Trophoblast cell (in vitro differentiated cells and primary cell): ENCODE measurements around the gene NRP2.
A peak's percentile ranks its signal among the peaks of the same experiment; 100 is the strongest.

Experiments used
- DNase-seq, 2 donors: peaks; one replicate each; pipeline ENCODE4 v3.0.0-alpha.2; 2016
- H2AFZ ChIP-seq: 2 replicates; pipeline ENCODE4 v1.6.1; 2013; ENCODE audit warnings: low read length, moderate library complexity, mild to moderate bottlenecking; ENCODE audit not compliant: insufficient read depth, poor library complexity
- H2AK5ac ChIP-seq: 2 replicates; pipeline ENCODE4 v1.6.1; 2013; ENCODE audit warnings: mild to moderate bottlenecking, low read length
- H2BK120ac ChIP-seq: 2 replicates; pipeline ENCODE4 v1.6.1; 2013; ENCODE audit warnings: low read length, mild to moderate bottlenecking, moderate library complexity; ENCODE audit not compliant: insufficient read depth, poor library complexity
- H2BK12ac ChIP-seq: 2 replicates; pipeline ENCODE4 v1.6.1; 2013; ENCODE audit warnings: mild to moderate bottlenecking, low read length, moderate library complexity
- H2BK5ac ChIP-seq: 2 replicates; pipeline ENCODE4 v1.6.1; 2013; ENCODE audit warnings: low read length, low read depth, moderate library complexity, mild to moderate bottlenecking; ENCODE audit not compliant: poor library complexity
- H3K14ac ChIP-seq: 2 replicates; pipeline ENCODE4 v1.6.1; 2013; ENCODE audit warnings: mild to moderate bottlenecking, low read length
- H3K18ac ChIP-seq: 2 replicates; pipeline ENCODE4 v1.6.1; 2013; ENCODE audit warnings: mild to moderate bottlenecking, low read length
- H3K23ac ChIP-seq: 2 replicates; pipeline ENCODE4 v1.6.1; 2013; ENCODE audit warnings: low read length
- H3K27ac ChIP-seq: 2 replicates; pipeline ENCODE4 v1.5.1; 2013; ENCODE audit warnings: low read depth, mild to moderate bottlenecking, inconsistent platforms, low read length, moderate library complexity
- H3K27me3 ChIP-seq: 2 replicates; pipeline ENCODE4 v1.6.1; 2013; ENCODE audit warnings: inconsistent platforms, mild to moderate bottlenecking, low read length, moderate library complexity; ENCODE audit not compliant: insufficient read depth
- H3K36me3 ChIP-seq, 2 experiments: 1 replicate in 1 of 2; 2 replicates in 1 of 2; pipeline ENCODE4 v1.6.1; 2013; ENCODE audit warnings: low read length in 2 of 2, mild to moderate bottlenecking in 2 of 2, moderate library complexity in 1 of 2; ENCODE audit not compliant: insufficient read depth in 2 of 2, control insufficient read depth in 1 of 2
- H3K4ac ChIP-seq: 2 replicates; pipeline ENCODE4 v1.6.1; 2013; ENCODE audit warnings: low read depth, mild to moderate bottlenecking, low read length, moderate library complexity
- H3K4me1 ChIP-seq, 2 experiments: 1 replicate in 1 of 2; 2 replicates in 1 of 2; pipeline ENCODE4 v1.6.1; 2013; ENCODE audit warnings: low read length in 2 of 2, mild to moderate bottlenecking in 2 of 2, moderate library complexity in 1 of 2; ENCODE audit not compliant: insufficient read depth in 2 of 2, control insufficient read depth in 1 of 2
- H3K4me2 ChIP-seq: 2 replicates; pipeline ENCODE4 v1.6.1; 2013; ENCODE audit warnings: inconsistent platforms, mild to moderate bottlenecking, low read length, moderate library complexity
- H3K4me3 ChIP-seq: 2 replicates; pipeline ENCODE4 v1.5.1; 2013; ENCODE audit warnings: mild to moderate bottlenecking, low read depth, low read length, inconsistent platforms
- H3K79me1 ChIP-seq: one replicate; pipeline ENCODE4 v1.6.1; 2013; ENCODE audit warnings: low read length
- H3K79me2 ChIP-seq: 2 replicates; pipeline ENCODE4 v1.6.1; 2013; ENCODE audit warnings: low read length, mild to moderate bottlenecking; ENCODE audit not compliant: control insufficient read depth, insufficient read depth, poor library complexity
- H3K9ac ChIP-seq: 2 replicates; pipeline ENCODE4 v1.6.1; 2013; ENCODE audit warnings: mild to moderate bottlenecking, low read length
- H3K9me3 ChIP-seq: 2 replicates; pipeline ENCODE4 v1.6.1; 2013; ENCODE audit warnings: low read depth, mild to moderate bottlenecking, control low read depth, inconsistent platforms, low read length; ENCODE audit not compliant: insufficient read depth
- H4K12ac ChIP-seq: 2 replicates; pipeline ENCODE4 v1.6.1; 2013; ENCODE audit warnings: low read depth, mild to moderate bottlenecking, low read length, moderate library complexity
- H4K8ac ChIP-seq: 2 replicates; pipeline ENCODE4 v1.6.1; 2013; ENCODE audit warnings: low read depth, mild to moderate bottlenecking, low read length, moderate library complexity
- H4K91ac ChIP-seq: one replicate; pipeline ENCODE4 v1.6.1; 2013; ENCODE audit warnings: low read depth, mild to moderate bottlenecking, low read length, moderate library complexity
- WGBS: extraction: QIAGEN DNeasy Blood & Tissue Kit; methylation state at CpG from one replicate; pipeline ENCODE4 v1.1.7; 2013; ENCODE audit warnings: missing lambda C conversion rate; ENCODE audit not compliant: insufficient read length, insufficient coverage; ENCODE audit errors: extremely low coverage; 5-methylcytosine and 5-hydroxymethylcytosine counted together

The NRP2 gene

GRCh38 chr2:205665791-205666190 lies 16.5 kb upstream of the NRP2 start:
- peaks cover 2% of the 10 kb centered on the region for H3K9me3 ChIP-seq
- H3K79me2 ChIP-seq: no peaks in the 10 kb centered on the region
- H4K8ac ChIP-seq: no peak overlapping the region
- H4K91ac ChIP-seq: no peak overlapping the region
- peaks cover 9% of the 10 kb centered on the region for H3K79me1 ChIP-seq
- no peak overlapping the region for H2BK12ac ChIP-seq
- H3K9ac ChIP-seq: no peak overlapping the region
- no peak overlapping the region for H3K23ac ChIP-seq
- WGBS: no CpG with 5 or more reads among the region's 2 CpGs
- H2AK5ac ChIP-seq: no peak overlapping the region
- H3K27ac ChIP-seq: peak overlapping the region; percentile 80
- H3K27me3 ChIP-seq: no peaks in the 10 kb centered on the region
- no peak overlapping the region for H3K18ac ChIP-seq
- no peak overlapping the region for H3K4ac ChIP-seq
- peak overlapping the region; percentile 20 for H3K4me2 ChIP-seq
- H3K4me1 ChIP-seq: peaks cover 9 to 11% of the 10 kb centered on the region in 2 experiments
- H4K12ac ChIP-seq: no peak overlapping the region
- H2BK5ac ChIP-seq: peak overlapping the region; percentile 9
- H3K36me3 ChIP-seq: no peaks in the 10 kb centered on the region
- H2BK120ac ChIP-seq: no peak overlapping the region
- H2AFZ ChIP-seq: no peak overlapping the region
- peak; percentile 61 to 86 for DNase-seq
- no peak overlapping the region for H3K4me3 ChIP-seq
- H3K14ac ChIP-seq: no peak overlapping the region

GRCh38 chr2:205670292-205670691 lies 12.0 kb upstream of the NRP2 start:
- H3K79me2 ChIP-seq: no peaks in the 10 kb centered on the region
- H2BK120ac ChIP-seq: no peak overlapping the region
- peaks cover 6% of the 10 kb centered on the region for H3K79me1 ChIP-seq
- no peak overlapping the region for H3K27ac ChIP-seq
- no peak overlapping the region for H4K12ac ChIP-seq
- DNase-seq: no peak
- no peaks in the 10 kb centered on the region for H3K9me3 ChIP-seq
- H2AK5ac ChIP-seq: peak overlapping the region; percentile 41
- H2AFZ ChIP-seq: no peak overlapping the region
- peaks cover 5 to 8% of the 10 kb centered on the region in 2 experiments for H3K4me1 ChIP-seq
- H4K8ac ChIP-seq: peak overlapping the region; percentile 67
- no peak overlapping the region for H3K4me3 ChIP-seq
- no peak overlapping the region for H3K4ac ChIP-seq
- H2BK5ac ChIP-seq: peak overlapping the region; percentile 46
- H4K91ac ChIP-seq: peak overlapping the region; percentile 57
- H3K18ac ChIP-seq: no peak overlapping the region
- H3K9ac ChIP-seq: no peak overlapping the region
- H3K4me2 ChIP-seq: no peak overlapping the region
- WGBS: no CpG with 5 or more reads among the region's 2 CpGs
- H3K14ac ChIP-seq: peak overlapping the region; percentile 40
- peak overlapping the region; percentile 88 for H2BK12ac ChIP-seq
- no peaks in the 10 kb centered on the region for H3K36me3 ChIP-seq
- no peak overlapping the region for H3K23ac ChIP-seq
- H3K27me3 ChIP-seq: no peaks in the 10 kb centered on the region

- Histone ChIP-seq H3K23ac (no peak overlapping the region), H4K91ac (no peak overlapping the region), H2AK5ac (no peak overlapping the region), H3K9me3 (no peaks in the 10 kb centered on the region), H3K27me3 (no peaks in the 10 kb centered on the region), H3K4me2 (no peak overlapping the region), H2BK5ac (no peak overlapping the region), H3K79me1 (peaks cover 5% of the 10 kb centered on the region), H2BK12ac (no peak overlapping the region), H2AFZ (no peak overlapping the region), H3K18ac (no peak overlapping the region), H3K14ac (no peak overlapping the region), H3K79me2 (no peaks in the 10 kb centered on the region), H4K8ac (no peak overlapping the region), H3K27ac (no peak overlapping the region), H3K4me1 (peaks cover 4 to 7% of the 10 kb centered on the region in 2 experiments), H3K36me3 (no peaks in the 10 kb centered on the region), H3K4ac (no peak overlapping the region), H3K4me3 (no peak overlapping the region), H3K9ac (no peak overlapping the region), H4K12ac (no peak overlapping the region), H2BK120ac (no peak overlapping the region)
- no peak for DNase-seq
- WGBS: no CpG with 5 or more reads among the region's 1 CpG
Measured at GRCh38 chr2:205673312-205673711, 9.0 kb upstream of the NRP2 start.

- no CpG with 5 or more reads among the region's 7 CpGs for WGBS
- no peak overlapping the region for H2BK120ac ChIP-seq
- no peaks in the 10 kb centered on the region for H3K36me3 ChIP-seq
- no peak overlapping the region for H3K4me2 ChIP-seq
- H2BK12ac ChIP-seq: peak overlapping the region; percentile 58
- no peaks in the 10 kb centered on the region for H3K27me3 ChIP-seq
- no peak overlapping the region for H2AFZ ChIP-seq
- no peak overlapping the region for H3K23ac ChIP-seq
- H3K79me2 ChIP-seq: no peaks in the 10 kb centered on the region
- H4K91ac ChIP-seq: no peak overlapping the region
- no peak overlapping the region for H3K14ac ChIP-seq
- no peak overlapping the region for H2BK5ac ChIP-seq
- H3K4me1 ChIP-seq: peaks cover 9 to 17% of the 10 kb centered on the region in 2 experiments
- no peak overlapping the region for H4K8ac ChIP-seq
- H4K12ac ChIP-seq: no peak overlapping the region
- peak in 1 of 2 donors; percentile 65 for DNase-seq
- H3K18ac ChIP-seq: no peak overlapping the region
- H3K27ac ChIP-seq: no peak overlapping the region
- no peaks in the 10 kb centered on the region for H3K9me3 ChIP-seq
- H2AK5ac ChIP-seq: peak overlapping the region; percentile 29
- H3K4me3 ChIP-seq: no peak overlapping the region
- no peak overlapping the region for H3K9ac ChIP-seq
- peaks cover 5% of the 10 kb centered on the region for H3K79me1 ChIP-seq
- no peak overlapping the region for H3K4ac ChIP-seq
Measured at GRCh38 chr2:205675861-205676516, 6.3 kb upstream of the NRP2 start.
